Duodenal mucosa (tissue), 2 donors: Measurements from ENCODE around the gene SRSF5.

Experiments used
- H3K27ac ChIP-seq: one replicate; pipeline ENCODE4 v1.7.0; 2013; ENCODE audit warnings: low read depth, low read length
- H3K27me3 ChIP-seq, 2 donors: one replicate each; pipeline ENCODE4 v1.7.0; 2013; ENCODE audit warnings: low read length in 2 of 2, control low read depth in 1 of 2; ENCODE audit not compliant: insufficient read depth in 2 of 2, control insufficient read depth in 1 of 2
- H3K36me3 ChIP-seq, 2 donors: one replicate each; pipeline ENCODE4 v1.7.0; 2013; ENCODE audit warnings: low read length in 2 of 2, control low read depth in 1 of 2; ENCODE audit not compliant: insufficient read depth in 2 of 2, control insufficient read depth in 1 of 2
- H3K4me1 ChIP-seq, 2 donors: one replicate each; pipeline ENCODE4 v1.7.0; 2013; ENCODE audit warnings: low read length in 2 of 2, control low read depth in 1 of 2; ENCODE audit not compliant: insufficient read depth in 2 of 2, control insufficient read depth in 1 of 2
- H3K4me3 ChIP-seq, 2 donors: one replicate each; pipeline ENCODE4 v1.7.0; 2013; ENCODE audit warnings: low read length in 2 of 2, low read depth in 1 of 2
- H3K9ac ChIP-seq, 2 donors: one replicate each; pipeline ENCODE4 v1.7.0; 2013; ENCODE audit warnings: low read length in 2 of 2, low read depth in 1 of 2
- H3K9me3 ChIP-seq, 2 donors: one replicate each; pipeline ENCODE4 v1.7.0; 2013; ENCODE audit warnings: low read length in 2 of 2, control low read depth in 1 of 2; ENCODE audit not compliant: control insufficient read depth in 1 of 2

The SRSF5 gene

GRCh38 chr14:69750495-69750894 lies 16.4 kb upstream of the SRSF5 start:
- no peak overlapping the region for H3K4me3 ChIP-seq
- H3K27me3 ChIP-seq = no peaks in the 10 kb centered on the region
- H3K4me1 ChIP-seq = peaks cover 7 to 18% of the 10 kb centered on the region in 2 donors
- no peak overlapping the region for H3K27ac ChIP-seq
- no peaks in the 10 kb centered on the region for H3K36me3 ChIP-seq
- H3K9ac ChIP-seq = no peak overlapping the region
- H3K9me3 ChIP-seq = no peaks in the 10 kb centered on the region

GRCh38 chr14:69752773-69753172 lies 14.2 kb upstream of the SRSF5 start:
- Histone ChIP-seq H3K27ac (no peak overlapping the region), H3K9ac (no peak overlapping the region)

GRCh38 chr14:69753860-69754259 lies 13.1 kb upstream of the SRSF5 start:
- no peak overlapping the region for H3K9ac ChIP-seq
- H3K36me3 ChIP-seq = no peaks in the 10 kb centered on the region
- H3K27me3 ChIP-seq = no peaks in the 10 kb centered on the region
- H3K27ac ChIP-seq = no peak overlapping the region
- peaks cover 14 to 28% of the 10 kb centered on the region in 2 donors for H3K4me1 ChIP-seq
- H3K9me3 ChIP-seq = no peaks in the 10 kb centered on the region
- H3K4me3 ChIP-seq = no peak overlapping the region

More at GRCh38 chr14:69752773-69753172, 14.2 kb upstream of the SRSF5 start:
- no peaks in the 10 kb centered on the region for H3K9me3 ChIP-seq
- H3K36me3 ChIP-seq = no peaks in the 10 kb centered on the region
- H3K4me3 ChIP-seq = no peak overlapping the region
- H3K4me1 ChIP-seq = peaks cover 14 to 28% of the 10 kb centered on the region in 2 donors
- no peaks in the 10 kb centered on the region for H3K27me3 ChIP-seq

GRCh38 chr14:69754487-69754886 lies 12.5 kb upstream of the SRSF5 start:
- Histone ChIP-seq H3K27me3 (no peaks in the 10 kb centered on the region), H3K36me3 (no peaks in the 10 kb centered on the region), H3K9me3 (no peaks in the 10 kb centered on the region), H3K27ac (no peak overlapping the region), H3K9ac (no peak overlapping the region), H3K4me3 (no peak overlapping the region), H3K4me1 (peaks cover 14 to 28% of the 10 kb centered on the region in 2 donors)

- H3K9ac ChIP-seq = peak overlapping the region in 1 of 2 donors; percentile 51
- peaks cover 14 to 20% of the 10 kb centered on the region in 2 donors for H3K4me1 ChIP-seq
- H3K4me3 ChIP-seq = peak overlapping the region in 1 of 2 donors; percentile 29
- no peaks in the 10 kb centered on the region for H3K9me3 ChIP-seq
- no peaks in the 10 kb centered on the region for H3K27me3 ChIP-seq
- H3K36me3 ChIP-seq = no peaks in the 10 kb centered on the region
- peak overlapping the region; percentile 77 for H3K27ac ChIP-seq
Measured at GRCh38 chr14:69755296-69755695, 11.6 kb upstream of the SRSF5 start.

GRCh38 chr14:69755784-69756183 lies 11.2 kb upstream of the SRSF5 start:
- H3K36me3 ChIP-seq = no peaks in the 10 kb centered on the region
- peak overlapping the region in 1 of 2 donors; percentile 51 for H3K9ac ChIP-seq
- H3K4me3 ChIP-seq = peak overlapping the region in 1 of 2 donors; percentile 29
- no peaks in the 10 kb centered on the region for H3K27me3 ChIP-seq
- peaks cover 11 to 16% of the 10 kb centered on the region in 2 donors for H3K4me1 ChIP-seq
- peak overlapping the region; percentile 77 for H3K27ac ChIP-seq
- no peaks in the 10 kb centered on the region for H3K9me3 ChIP-seq

- Histone ChIP-seq H3K9me3 (no peaks in the 10 kb centered on the region), H3K4me1 (peaks cover 11 to 16% of the 10 kb centered on the region in 2 donors), H3K36me3 (no peaks in the 10 kb centered on the region), H3K27ac (peak overlapping the region; percentile 43), H3K9ac (no peak overlapping the region), H3K4me3 (no peak overlapping the region), H3K27me3 (no peaks in the 10 kb centered on the region)
Measured at GRCh38 chr14:69756298-69756697, 10.6 kb upstream of the SRSF5 start.

- Histone ChIP-seq H3K27me3 (no peaks in the 10 kb centered on the region), H3K36me3 (no peaks in the 10 kb centered on the region), H3K4me3 (no peak overlapping the region), H3K27ac (no peak overlapping the region), H3K4me1 (peaks cover 3 to 7% of the 10 kb centered on the region in 2 donors), H3K9ac (no peak overlapping the region), H3K9me3 (no peaks in the 10 kb centered on the region)
Measured at GRCh38 chr14:69760810-69761209, 6.1 kb upstream of the SRSF5 start.

- Histone ChIP-seq H3K27me3 (no peaks in the 10 kb centered on the region), H3K4me1 (peaks cover 9 to 14% of the 10 kb centered on the region in 2 donors), H3K4me3 (no peak overlapping the region), H3K36me3 (peaks cover 6 to 9% of the 10 kb centered on the region in 2 donors), H3K9ac (no peak overlapping the region), H3K27ac (no peak overlapping the region), H3K9me3 (peaks cover 0 to 4% of the 10 kb centered on the region in 2 donors)
Measured at GRCh38 chr14:69763761-69764510, 3.0 kb upstream of the SRSF5 start.

- peak overlapping the region; percentile 98 to 99 for H3K4me3 ChIP-seq
- H3K9ac ChIP-seq = peak overlapping the region; percentile 100
- peak overlapping the region; percentile 100 for H3K27ac ChIP-seq
- H3K36me3 ChIP-seq = peaks cover 37 to 42% of the 10 kb centered on the region in 2 donors
- H3K4me1 ChIP-seq = peaks cover 21 to 36% of the 10 kb centered on the region in 2 donors
- H3K27me3 ChIP-seq = no peaks in the 10 kb centered on the region
- peaks cover 0 to 4% of the 10 kb centered on the region in 2 donors for H3K9me3 ChIP-seq
Measured at GRCh38 chr14:69767369-69767999, 542 bp downstream of the SRSF5 start.
